Aorta (tissue), 5 donors: ENCODE measurements around the gene TADA2B. TPM values are rescaled to one million over a fixed set of nuclear protein-coding genes. Genes with fewer than 3 reads are reported as not detected.

Source experiments
- ATAC-seq: fragments of 200-7000 bp; cut with Tn5 transposase; one replicate; pipeline ENCODE4 v1.9.1; 2022; ENCODE audit warnings: moderate library complexity; ENCODE audit not compliant: low FRiP score
- DNase-seq, 2 donors: peaks; one replicate each; pipeline ENCODE4 v3.0.0-alpha.2; 2020
- H3K27ac ChIP-seq, 2 donors: one replicate each; pipeline ENCODE4 v1.5.1; 2013; ENCODE audit warnings: low read length in 2 of 2, mild to moderate bottlenecking in 2 of 2, moderate library complexity in 2 of 2, control low read depth in 1 of 2, inconsistent platforms in 1 of 2, low read depth in 1 of 2
- H3K27me3 ChIP-seq, 2 donors: one replicate each; pipeline ENCODE4 v1.6.1; 2013; ENCODE audit warnings: control low read depth in 1 of 2, low read length in 1 of 2, mild to moderate bottlenecking in 1 of 2, moderate library complexity in 1 of 2; ENCODE audit not compliant: insufficient read depth in 2 of 2, control insufficient read depth in 1 of 2
- H3K36me3 ChIP-seq, 2 donors: one replicate each; pipeline ENCODE4 v1.6.1; 2013; ENCODE audit warnings: control low read depth in 1 of 2, low read length in 1 of 2, mild to moderate bottlenecking in 1 of 2; ENCODE audit not compliant: insufficient read depth in 2 of 2, control insufficient read depth in 1 of 2
- H3K4me1 ChIP-seq, 2 donors: one replicate each; pipeline ENCODE4 v1.6.1; 2013; ENCODE audit warnings: low read length in 2 of 2, control low read depth in 1 of 2, mild to moderate bottlenecking in 1 of 2, moderate library complexity in 1 of 2; ENCODE audit not compliant: insufficient read depth in 2 of 2, control insufficient read depth in 1 of 2
- H3K4me3 ChIP-seq, 2 donors: one replicate each; pipeline ENCODE4 v1.5.1; 2013; ENCODE audit warnings: low read length in 2 of 2, control low read depth in 1 of 2, mild to moderate bottlenecking in 1 of 2
- H3K9me3 ChIP-seq: one replicate; pipeline ENCODE4 v1.6.1; 2013; ENCODE audit warnings: mild to moderate bottlenecking, low read length; ENCODE audit not compliant: control insufficient read depth
- WGBS, 2 donors: extraction: QIAGEN DNeasy Blood & Tissue Kit; methylation state at CpG; one replicate each; pipeline ENCODE4 v1.1.7; 2013; 5-methylcytosine and 5-hydroxymethylcytosine counted together
- intact Hi-C, 2 donors: fragments of 100-400 bp; cut with DNase I; formaldehyde crosslinking; loops; one replicate each; pipeline versions ENCODE4 v1.14.2 to v1.15.0; 2022
- polyA plus RNA-seq, 2 donors: library from polyadenylated mRNA; stranded (reverse); fragments of 200-250 nt; gene quantifications; one replicate each; pipeline ENCODE4 v1.2.3, GENCODE V29; 2013
- total RNA-seq, 2 donors: library from RNA; stranded (reverse); fragmentation: NEBNext Ultra II Directional; extraction: Animal tissue kit (Norgen Biotek cat#: 25700); gene quantifications; one replicate each; pipeline ENCODE4 v1.2.1, GENCODE V29; 2021
- donor health status: healthy with polysubstance abuse.
- donor health status: Bipolar disorder and iron deficiency.
- donor health status: DM: no; HTN: no; CAD: no.
- donor health status: DM: no; HTN: no; CAD: no.
- donor health status: DM: yes; HTN: yes; CAD: no.

The TADA2B gene
- total and polyA plus RNA-seq, 4 donors: 6.5 to 19.2 (median 13.3) TPM

- Histone ChIP-seq H3K4me3 (no peak overlapping the region), H3K27ac (no peak overlapping the region), H3K27me3 (no peaks in the 10 kb centered on the region), H3K36me3 (peaks cover 3 to 8% of the 10 kb centered on the region in 2 donors), H3K4me1 (peaks cover 0 to 6% of the 10 kb centered on the region in 2 donors), H3K9me3 (no peaks in the 10 kb centered on the region)
- WGBS, 2 donors: 95% methylated on average over 11 of the region's 11 CpGs
- intact Hi-C loops: no loop called here
- DNase-seq: no peak
- no peak for ATAC-seq
Measured at GRCh38 chr4:7066006-7066405, 22.8 kb downstream of the TADA2B start.

GRCh38 chr4:7066493-7066892 is 23.3 kb downstream of the TADA2B start:
- no peak for DNase-seq
- H3K36me3 ChIP-seq: peaks cover 2 to 5% of the 10 kb centered on the region in 2 donors
- 88 to 90% methylated on average over 4 of the region's 4 CpGs for whole genome bisulfite sequencing, 2 donors
- H3K4me1 ChIP-seq: peaks cover 0 to 6% of the 10 kb centered on the region in 2 donors
- no peaks in the 10 kb centered on the region for H3K27me3 ChIP-seq
- no peak for ATAC-seq
- H3K27ac ChIP-seq: no peak overlapping the region
- peak overlapping the region in 1 of 2 donors; percentile 76 for H3K4me3 ChIP-seq
- no peaks in the 10 kb centered on the region for H3K9me3 ChIP-seq
- intact Hi-C loops: no loop called here

GRCh38 chr4:7067126-7067451 is 23.9 kb downstream of the TADA2B start:
- WGBS, 2 donors: 3% methylated on average over 13 of the region's 13 CpGs
- ATAC-seq (no peak), DNase-seq (no peak)
- H3K4me3 ChIP-seq: peak overlapping the region; percentile 74 to 76
- no peaks in the 10 kb centered on the region for H3K36me3 ChIP-seq
- H3K27me3 ChIP-seq: no peaks in the 10 kb centered on the region
- peaks cover 0 to 6% of the 10 kb centered on the region in 2 donors for H3K4me1 ChIP-seq
- H3K9me3 ChIP-seq: no peaks in the 10 kb centered on the region
- H3K27ac ChIP-seq: peak overlapping the region in 1 of 2 donors; percentile 34
- intact Hi-C loops: no loop called here

GRCh38 chr4:7067452-7068278 is 24.5 kb downstream of the TADA2B start, which contains the start of gene GRPEL1:
GRPEL1 (minus strand) TSS chr4:7068064; CDS start chr4:7068032, 32 bp downstream.
- ATAC-seq (peak; percentile 99), DNase-seq (peak; percentile 100)
- H3K4me1 ChIP-seq: peaks cover 0 to 6% of the 10 kb centered on the region in 2 donors
- intact Hi-C loops: loop anchor here (1.0 to 2.0 kb wide), 3 partner anchors 24 to 81 kb away; partner anchors contain the start of gene TADA2B (in 2 of the 2)
- H3K27me3 ChIP-seq: no peaks in the 10 kb centered on the region
- H3K9me3 ChIP-seq: no peaks in the 10 kb centered on the region
- WGBS, 2 donors: 0% methylated on average over 57 to 81 of the region's 81 CpGs
- no peaks in the 10 kb centered on the region for H3K36me3 ChIP-seq
- H3K27ac ChIP-seq: peak within 1 kb of the TSS in 1 of 2 donors; percentile 80
- H3K4me3 ChIP-seq: peak within 1 kb of the TSS; percentile 74 to 76

- Histone ChIP-seq H3K27ac (peak overlapping the region in 1 of 2 donors; percentile 80), H3K9me3 (no peaks in the 10 kb centered on the region), H3K4me3 (peak overlapping the region; percentile 52 to 59), H3K27me3 (no peaks in the 10 kb centered on the region), H3K4me1 (peaks cover 0 to 6% of the 10 kb centered on the region in 2 donors), H3K36me3 (no peaks in the 10 kb centered on the region)
- no peak for ATAC-seq
- WGBS, 2 donors: 0% methylated on average over 35 to 50 of the region's 50 CpGs
- intact Hi-C loops: loop anchor here (1.0 to 2.0 kb wide), 3 partner anchors 25 to 82 kb away; partner anchors contain the start of gene TADA2B (in 2 of the 2)
- no peak for DNase-seq
Measured at GRCh38 chr4:7068279-7068842, 25.2 kb downstream of the TADA2B start.

- no peak overlapping the region for H3K4me3 ChIP-seq
- DNase-seq (peak in 1 of 2 donors; percentile 43), ATAC-seq (no peak)
- no peaks in the 10 kb centered on the region for H3K9me3 ChIP-seq
- H3K4me1 ChIP-seq: peaks cover 0 to 6% of the 10 kb centered on the region in 2 donors
- H3K27ac ChIP-seq: peak overlapping the region in 1 of 2 donors; percentile 80
- intact Hi-C loops: loop anchor here (1.0 to 2.0 kb wide), 3 partner anchors 26 to 82 kb away; partner anchors contain the start of gene TADA2B (in 2 of the 2)
- H3K27me3 ChIP-seq: no peaks in the 10 kb centered on the region
- no peaks in the 10 kb centered on the region for H3K36me3 ChIP-seq
- 7 to 8% methylated on average over 20 of the region's 20 CpGs for WGBS, 2 donors
Measured at GRCh38 chr4:7068883-7069282, 25.7 kb downstream of the TADA2B start.

GRCh38 chr4:7070729-7071511 is 27.7 kb downstream of the TADA2B start:
- no peak overlapping the region for H3K4me3 ChIP-seq
- H3K27me3 ChIP-seq: no peaks in the 10 kb centered on the region
- 39 to 43% methylated on average over 23 of the region's 23 CpGs for WGBS, 2 donors
- peaks cover 0 to 6% of the 10 kb centered on the region in 2 donors for H3K4me1 ChIP-seq
- H3K9me3 ChIP-seq: no peaks in the 10 kb centered on the region
- intact Hi-C loops: loop anchor here (1.0 to 10.0 kb wide), 3 partner anchors 97 to 346 kb away; no protein-coding TSS in a partner anchor
- ATAC-seq (no peak), DNase-seq (peak; percentile 84 to 93)
- no peaks in the 10 kb centered on the region for H3K36me3 ChIP-seq
- no peak overlapping the region for H3K27ac ChIP-seq

GRCh38 chr4:7073059-7073458 is 29.9 kb downstream of the TADA2B start:
- no peaks in the 10 kb centered on the region for H3K27me3 ChIP-seq
- WGBS, 2 donors: 94 to 96% methylated on average over 14 of the region's 14 CpGs
- H3K4me1 ChIP-seq: no peaks in the 10 kb centered on the region
- no peaks in the 10 kb centered on the region for H3K36me3 ChIP-seq
- H3K27ac ChIP-seq: no peak overlapping the region
- no peak for DNase-seq
- H3K9me3 ChIP-seq: no peaks in the 10 kb centered on the region
- H3K4me3 ChIP-seq: no peak overlapping the region
- intact Hi-C loops: loop anchor here in 1 of 2 donors (5.0 to 10.0 kb wide), 2 partner anchors 101 to 348 kb away; no protein-coding TSS in a partner anchor
- ATAC-seq: no peak
